ENCODE measurements around the gene DLK2.

DNA sequence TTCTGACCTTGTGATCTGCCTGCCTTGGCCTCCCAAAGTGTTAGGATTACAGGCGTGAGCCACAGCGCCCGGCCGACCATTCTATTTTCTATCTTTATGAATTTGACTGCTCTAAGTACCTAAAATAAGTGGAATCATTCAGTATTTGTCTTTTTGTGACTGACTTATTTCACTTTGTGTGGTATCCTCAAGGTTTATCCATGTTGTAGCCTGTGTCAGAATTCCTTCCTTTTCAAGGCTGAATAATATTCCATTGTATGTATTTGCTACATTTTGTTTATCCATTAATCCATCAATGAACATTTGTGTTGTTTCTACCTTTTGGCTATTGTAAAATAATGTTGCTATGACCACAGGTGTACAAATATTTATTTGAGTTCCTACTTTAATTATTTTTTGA, 17.2 kb upstream of the DLK2 start:
- TF ChIP-seq, protein P1, sequence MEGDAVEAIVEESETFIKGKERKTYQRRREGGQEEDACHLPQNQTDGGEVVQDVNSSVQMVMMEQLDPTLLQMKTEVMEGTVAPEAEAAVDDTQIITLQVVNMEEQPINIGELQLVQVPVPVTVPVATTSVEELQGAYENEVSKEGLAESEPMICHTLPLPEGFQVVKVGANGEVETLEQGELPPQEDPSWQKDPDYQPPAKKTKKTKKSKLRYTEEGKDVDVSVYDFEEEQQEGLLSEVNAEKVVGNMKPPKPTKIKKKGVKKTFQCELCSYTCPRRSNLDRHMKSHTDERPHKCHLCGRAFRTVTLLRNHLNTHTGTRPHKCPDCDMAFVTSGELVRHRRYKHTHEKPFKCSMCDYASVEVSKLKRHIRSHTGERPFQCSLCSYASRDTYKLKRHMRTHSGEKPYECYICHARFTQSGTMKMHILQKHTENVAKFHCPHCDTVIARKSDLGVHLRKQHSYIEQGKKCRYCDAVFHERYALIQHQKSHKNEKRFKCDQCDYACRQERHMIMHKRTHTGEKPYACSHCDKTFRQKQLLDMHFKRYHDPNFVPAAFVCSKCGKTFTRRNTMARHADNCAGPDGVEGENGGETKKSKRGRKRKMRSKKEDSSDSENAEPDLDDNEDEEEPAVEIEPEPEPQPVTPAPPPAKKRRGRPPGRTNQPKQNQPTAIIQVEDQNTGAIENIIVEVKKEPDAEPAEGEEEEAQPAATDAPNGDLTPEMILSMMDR (IDR thresholded peaks at IDR 0.05; ENCODE audit: low read length), result no peak
- TF ChIP-seq EZH2 (optimal IDR thresholded peaks at IDR 0.05; ENCODE audit: low read depth, low read length), result no peak
